ENCODE measurements around the gene NOL3. TPM values are rescaled to one million over a fixed set of nuclear protein-coding genes. Genes with fewer than 3 reads are reported as not detected.
A peak's percentile ranks its signal among the peaks of the same experiment; 100 is the strongest.

Gene NOL3
- total and polyA plus RNA-seq, 9 of the 15 experiments (the other 6 are each of a cell fraction or from before 2014, with no cell fraction given): 0.45 to 14.0 (median 5.4) TPM

GRCh38 chr16:67184995-67185650 is 14.8 kb downstream of the NOL3 start (continued):
- TF ChIP-seq ZMIZ1 (IDR thresholded peaks at IDR 0.05; ENCODE audit: low read depth in 2 of 2, low read length in 2 of 2) (no peak), ZNF668 (CRISPR knock-in tag; IDR thresholded peaks at IDR 0.05) (no peak), FOXK2 (conservative IDR thresholded peaks at IDR 0.05 in 1 of 2, IDR thresholded peaks at IDR 0.05 in 1 of 2; ENCODE audit: low read depth in 2 of 2) (0 out of 4 replicates have a peak, but pooled peaks of 1 of the 2 experiments have one; percentile 20), CEBPG (CRISPR knock-in tag; IDR thresholded peaks at IDR 0.05) (no peak), CEBPG (tag; conservative IDR thresholded peaks at IDR 0.05 in 1 of 2, IDR thresholded peaks at IDR 0.05 in 1 of 2) (no peak), CTBP1 (IDR thresholded peaks at IDR 0.05; ENCODE audit: borderline replicate concordance) (peak; percentile 83; the same call in 1 of the 2 replicates), TBL1XR1 (IDR thresholded peaks at IDR 0.05; ENCODE audit: low read length in 2 of 2) (0 out of 4 replicates have a peak, but pooled peaks of 1 of the 2 experiments have one; percentile 43), POLR3G (IDR thresholded peaks at IDR 0.05; ENCODE audit: extremely low read depth, insufficient read length, insufficient replicate concordance) (no peak), ZHX1 (conservative IDR thresholded peaks at IDR 0.05; ENCODE audit: low read length) (0 out of 2 replicates have a peak, but pooled peaks have one; percentile 38), ZNF239 (CRISPR knock-in tag; IDR thresholded peaks at IDR 0.05) (no peak), MITF (IDR thresholded peaks at IDR 0.05) (no peak), FOXJ3 (CRISPR knock-in tag; IDR thresholded peaks at IDR 0.05) (no peak), ZNF175 (CRISPR knock-in tag; IDR thresholded peaks at IDR 0.05; ENCODE audit: low read depth) (no peak), COPS2 (conservative IDR thresholded peaks at IDR 0.05) (no peak), SP2 (IDR thresholded peaks at IDR 0.05; ENCODE audit: extremely low read depth, low read depth, low read length, poor library complexity, severe bottlenecking) (no peak), SETDB1 (IDR thresholded peaks at IDR 0.05; ENCODE audit: low read length) (no peak), GABPB1 (CRISPR knock-in tag; IDR thresholded peaks at IDR 0.05) (peak; percentile 86), SP1 (CRISPR knock-in tag; IDR thresholded peaks at IDR 0.05) (peak; percentile 81), ZNF436 (CRISPR knock-in tag; IDR thresholded peaks at IDR 0.05) (no peak), SMARCB1 (IDR thresholded peaks at IDR 0.05; ENCODE audit: insufficient read length, low read depth) (peak; percentile 65), ZBTB17 (CRISPR knock-in tag; IDR thresholded peaks at IDR 0.05) (no peak), ZNF583 (CRISPR knock-in tag; IDR thresholded peaks at IDR 0.05) (no peak)
